GM18861 (cell line): ENCODE measurements around the gene SDS.

Experiments used
- ATAC-seq: cut with Tn5 transposase; IDR thresholded peaks from one replicate; pipeline ENCODE4 v1.9.1; 2021; ENCODE audit not compliant: unreplicated experiment

Gene SDS

DNA sequence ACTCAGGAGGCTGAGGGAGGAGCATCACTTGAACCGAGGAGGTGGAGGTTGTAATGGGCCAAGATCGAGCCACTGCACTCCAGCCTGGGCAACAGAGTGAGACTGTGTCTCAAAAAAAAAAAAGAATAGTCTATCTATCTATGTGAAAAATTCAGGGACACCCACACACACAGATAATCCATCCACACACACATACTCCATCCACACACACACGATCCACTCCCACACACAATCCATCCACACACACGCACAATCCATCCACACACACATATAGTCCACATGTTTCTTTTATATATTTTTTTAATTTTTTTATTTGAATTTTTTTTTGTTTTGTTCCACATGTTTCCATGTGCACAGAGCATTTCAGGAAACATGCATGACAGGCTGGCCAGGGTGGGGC, 3.3 kb downstream of the SDS start:
- ATAC-seq, result no peak

DNA sequence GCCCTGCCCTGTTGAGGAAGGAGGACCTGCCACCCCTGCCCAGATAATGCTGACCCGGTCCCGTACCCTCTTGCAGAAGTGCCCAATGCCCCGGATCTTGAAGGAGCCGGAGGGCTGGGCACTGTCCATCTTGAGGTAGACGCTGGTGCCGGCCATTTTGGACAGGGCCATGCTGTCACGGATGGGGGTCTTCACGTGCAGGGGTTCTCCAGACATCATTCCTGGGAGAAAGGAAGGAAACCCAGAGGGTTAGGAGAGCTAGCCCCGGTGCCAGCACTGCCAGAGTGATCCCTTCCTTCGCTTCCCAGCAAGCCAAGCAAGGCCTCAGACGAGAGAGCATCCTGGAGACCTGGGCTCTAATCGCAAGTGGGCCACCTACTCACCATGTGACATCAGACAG, 4.2 kb downstream of the SDS start:
- ATAC-seq, result no peak

DNA sequence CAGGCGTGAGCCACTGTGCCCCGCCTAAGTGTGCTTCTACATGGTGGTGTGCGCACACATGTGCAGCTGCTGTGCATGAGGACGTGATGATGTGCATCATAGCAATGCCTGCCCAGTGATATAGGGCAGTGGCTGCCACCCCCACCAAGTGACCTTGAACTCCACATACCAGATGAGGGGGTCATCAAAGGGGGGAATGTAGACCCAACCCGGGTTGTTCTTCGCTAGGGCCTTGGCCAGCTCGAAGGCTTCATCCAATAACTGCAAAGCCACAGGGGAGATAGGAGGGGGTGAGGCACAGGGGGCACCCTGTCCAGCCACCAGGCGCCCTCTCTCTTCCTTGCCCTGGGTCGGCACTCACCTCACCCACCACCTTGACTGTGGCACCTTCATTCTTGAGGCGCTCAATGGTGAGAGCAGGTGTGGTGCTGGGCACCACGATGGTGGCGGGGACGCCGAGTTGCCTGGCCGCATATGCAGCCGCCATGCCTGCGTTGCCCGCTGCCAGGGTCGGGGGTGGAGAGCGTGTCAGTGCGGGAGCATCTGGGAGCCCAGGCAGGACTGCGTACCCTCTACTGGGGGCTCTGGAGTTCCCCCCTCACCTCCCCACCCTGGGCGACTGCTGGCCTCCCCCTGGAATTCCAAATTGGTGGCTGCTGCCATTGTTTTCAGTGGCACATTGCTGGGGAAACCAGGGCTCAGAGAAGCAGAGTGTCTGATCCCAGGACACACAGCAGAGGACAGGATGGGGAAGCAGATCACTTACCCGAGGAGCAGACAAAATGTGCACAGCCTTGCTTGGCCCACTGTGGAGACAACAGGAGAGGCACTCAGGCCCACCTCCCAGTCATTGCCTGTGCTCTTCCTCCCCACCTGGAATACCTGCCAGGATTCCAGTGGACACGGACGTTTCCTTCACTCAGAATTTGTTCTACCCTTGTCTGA, 5.1 kb downstream of the SDS start:
- no peak for ATAC-seq

DNA sequence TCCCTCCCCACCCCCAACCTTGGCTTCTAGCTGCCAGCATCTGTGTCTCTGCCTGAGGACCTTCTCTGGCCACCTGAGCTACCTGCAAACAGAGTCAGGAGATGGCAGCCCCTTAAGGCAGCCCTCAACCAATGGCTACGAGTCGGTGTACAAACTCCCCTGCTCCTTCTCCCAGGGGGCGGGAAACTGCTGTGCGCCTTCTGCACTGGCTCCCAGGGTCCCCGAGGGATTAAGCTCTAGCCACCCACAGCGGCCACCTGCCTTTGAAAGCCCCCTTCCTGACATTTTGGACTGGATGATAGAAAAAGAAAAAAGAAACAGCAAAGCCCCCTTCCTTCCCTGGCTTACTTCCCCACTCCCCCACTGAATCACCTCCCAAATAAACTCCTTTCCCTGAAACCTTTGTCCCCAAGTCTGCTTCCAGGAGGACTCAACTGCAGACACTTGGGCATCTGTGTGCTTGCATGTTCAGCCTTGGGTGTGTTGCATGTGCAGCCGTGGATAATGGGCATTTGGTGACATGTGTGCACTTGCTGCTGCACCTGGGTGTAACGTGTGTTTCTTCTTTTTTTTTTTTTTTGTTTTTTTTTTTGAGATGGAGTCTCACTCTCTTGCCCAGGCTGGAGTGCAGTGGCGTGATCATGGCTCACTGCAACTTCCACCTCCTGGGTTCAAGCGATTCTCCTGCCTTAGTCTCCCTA, 6.0 kb downstream of the SDS start:
- no peak for ATAC-seq

DNA sequence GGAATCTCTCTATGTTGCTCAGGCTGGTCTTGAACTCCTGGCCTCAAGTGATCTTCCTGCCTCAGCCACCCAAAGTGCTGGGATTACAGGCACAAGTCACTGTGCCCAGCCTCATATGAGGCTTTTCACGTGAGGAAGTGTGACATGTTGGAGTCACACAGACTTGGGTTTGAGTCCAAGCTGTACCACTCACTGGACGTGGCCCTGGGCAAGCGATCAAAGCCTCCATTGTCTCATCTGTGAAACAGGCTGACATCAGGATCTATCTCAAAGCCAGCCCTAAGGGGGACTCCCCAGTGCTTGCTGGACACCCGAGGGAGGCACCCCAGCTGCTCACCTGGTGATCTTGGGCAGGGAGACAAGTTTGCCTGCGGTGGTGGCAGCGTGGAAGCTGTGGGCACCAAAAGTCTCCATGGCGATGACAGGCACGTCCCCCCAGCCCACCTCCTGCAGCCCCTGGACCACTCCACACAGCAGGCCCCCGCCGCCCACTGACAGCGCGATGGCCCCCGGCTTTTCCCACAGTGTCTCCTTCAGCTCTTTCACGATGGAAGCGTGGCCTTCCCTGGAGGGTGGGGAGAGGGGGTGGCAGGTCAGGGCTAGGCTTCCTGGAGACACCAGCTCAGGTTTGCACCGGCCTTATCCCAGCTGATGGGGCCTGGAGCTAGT, 6.7 kb downstream of the SDS start:
- ATAC-seq, result no peak

DNA sequence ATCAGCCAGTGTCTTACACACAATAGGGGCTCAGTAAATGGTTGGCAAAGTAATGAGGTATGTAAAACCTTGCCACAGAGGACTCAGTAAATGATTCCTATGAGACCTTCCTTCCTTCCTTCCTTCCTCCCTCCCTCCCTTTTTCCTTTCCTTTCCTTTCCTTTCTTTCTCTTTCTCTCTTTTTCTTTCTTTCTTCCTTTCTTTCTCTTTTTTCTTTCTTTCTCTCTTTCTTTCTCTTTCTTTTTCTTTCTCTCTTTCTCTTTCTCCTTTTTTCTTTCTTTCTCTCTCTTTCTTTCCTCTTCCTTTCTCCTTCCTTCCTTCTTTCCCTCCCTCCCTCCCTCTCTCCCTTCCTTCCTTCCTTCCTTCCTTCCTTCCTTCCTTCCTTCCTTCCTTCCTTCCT, 7.5 kb downstream of the SDS start:
- ATAC-seq, result no peak

DNA sequence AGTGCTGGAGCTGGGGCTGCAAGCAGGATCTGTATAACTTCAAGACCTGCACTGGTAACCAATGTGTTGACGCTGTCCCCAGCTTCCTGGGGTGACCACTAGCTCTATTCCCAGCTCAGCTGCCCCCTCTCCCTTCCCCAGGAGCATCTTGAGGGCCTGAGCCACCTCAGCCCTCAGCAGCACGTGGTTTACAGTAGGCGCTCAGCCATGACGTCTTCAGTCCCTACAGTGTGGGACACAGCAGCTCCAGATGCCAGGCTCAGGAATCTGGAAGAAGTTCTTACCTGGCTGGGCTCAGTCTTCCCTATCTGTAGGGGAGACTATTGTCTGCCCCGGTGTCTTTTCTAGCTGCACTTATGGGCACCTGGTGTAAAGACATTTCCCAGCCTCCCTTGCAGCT, 8.6 kb downstream of the SDS start:
- ATAC-seq, result no peak

DNA sequence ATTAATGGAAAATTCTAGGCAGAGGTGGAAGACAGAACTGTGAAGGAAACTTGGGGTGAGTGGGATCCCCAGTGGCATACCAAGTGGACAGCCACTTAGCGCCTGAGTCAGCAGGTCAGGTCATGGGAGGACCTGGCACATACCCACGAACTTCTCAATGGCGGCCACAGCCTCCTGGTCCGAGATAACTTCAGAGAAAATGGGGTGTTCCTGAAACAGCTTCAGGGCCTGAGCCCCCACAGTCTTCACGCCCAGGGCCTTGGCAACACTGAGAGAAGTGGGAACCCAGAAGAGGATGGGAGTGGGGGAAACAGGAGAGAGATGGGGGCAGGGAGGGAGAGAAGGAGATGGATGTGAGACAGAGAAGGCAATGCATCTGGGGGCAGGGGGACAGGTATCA, 9.9 kb downstream of the SDS start:
- no peak for ATAC-seq

DNA sequence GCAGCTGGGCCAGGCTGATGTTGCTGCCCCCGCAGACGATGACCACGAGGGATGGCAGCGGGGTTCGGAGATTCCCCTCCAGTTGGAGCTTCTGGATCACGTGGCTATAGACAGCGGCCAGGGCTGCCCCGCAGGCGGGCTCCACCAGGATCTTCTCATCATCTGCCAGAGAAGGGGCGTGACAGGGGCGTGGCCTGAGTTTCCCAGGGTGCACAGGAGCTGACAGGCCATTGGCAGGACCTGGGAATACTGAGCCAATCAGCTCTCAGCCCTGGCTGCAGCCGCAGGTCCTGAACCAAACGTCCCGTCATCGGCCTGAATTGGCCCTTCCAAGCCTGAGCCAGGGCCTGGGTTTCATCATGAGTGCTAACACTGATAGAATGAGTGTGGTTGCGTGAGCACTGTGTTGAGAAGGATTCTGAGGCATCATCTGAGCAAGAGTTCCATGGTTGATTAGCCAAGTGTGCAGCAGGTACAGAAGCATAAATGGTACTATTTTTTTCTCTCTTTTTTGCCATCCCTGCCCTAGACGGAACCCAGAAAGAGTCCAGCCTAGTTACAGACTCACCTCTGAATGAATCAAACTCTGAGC, 10.6 kb downstream of the SDS start:
- ATAC-seq, result no peak

DNA sequence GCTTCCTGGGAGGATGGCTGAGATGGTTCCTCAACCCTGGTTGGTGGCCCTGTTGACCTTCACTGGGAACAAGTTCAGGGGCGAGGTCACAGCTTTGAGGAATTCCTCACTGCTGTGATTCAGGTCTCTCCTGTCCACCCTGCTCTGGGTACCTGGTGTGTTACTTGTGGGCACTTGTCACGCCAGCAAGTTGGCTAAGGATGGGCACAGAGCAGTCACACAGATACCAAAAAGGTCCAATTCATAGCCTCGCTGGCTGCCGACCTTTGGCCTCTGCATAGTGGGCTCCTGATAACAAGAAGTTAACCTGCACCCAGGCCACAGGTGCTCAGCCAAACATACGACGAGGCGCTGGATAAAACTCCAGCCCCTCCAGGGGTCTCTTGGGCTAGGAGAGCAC, 11.2 kb downstream of the SDS start:
- no peak for ATAC-seq

DNA sequence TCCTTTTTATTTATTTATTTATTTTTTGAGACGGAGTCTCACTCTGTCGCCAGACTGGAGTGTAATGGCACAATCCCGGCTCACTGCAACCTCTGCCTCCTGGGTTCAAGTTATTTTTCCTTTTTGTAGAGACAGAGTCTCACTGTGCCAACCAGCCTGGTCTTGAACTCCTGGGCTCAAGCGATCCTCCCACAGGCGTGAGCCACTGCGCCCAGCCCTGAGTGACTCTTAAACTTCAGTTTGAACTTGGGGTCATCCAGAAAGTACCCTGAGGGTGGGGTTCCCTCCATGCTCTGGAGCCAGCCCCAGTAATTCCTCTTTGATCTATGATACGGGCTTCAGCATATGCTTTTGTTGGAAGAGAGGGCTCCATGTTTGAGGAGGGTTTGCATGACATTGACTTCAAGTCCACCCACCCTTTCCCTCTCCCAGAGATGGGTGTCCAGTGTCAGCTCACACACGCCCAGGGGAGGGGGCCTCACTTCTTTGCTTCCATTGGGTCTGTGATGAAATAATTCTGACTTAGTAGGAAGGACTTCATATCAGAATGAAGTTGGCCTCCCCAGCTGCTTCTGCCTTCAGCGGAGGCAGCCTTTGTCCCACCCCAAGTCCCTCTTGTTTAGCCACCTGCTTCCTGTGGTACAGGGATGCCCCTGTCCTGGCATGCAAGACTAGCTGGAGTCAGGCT, 11.9 kb downstream of the SDS start:
- no peak for ATAC-seq

DNA sequence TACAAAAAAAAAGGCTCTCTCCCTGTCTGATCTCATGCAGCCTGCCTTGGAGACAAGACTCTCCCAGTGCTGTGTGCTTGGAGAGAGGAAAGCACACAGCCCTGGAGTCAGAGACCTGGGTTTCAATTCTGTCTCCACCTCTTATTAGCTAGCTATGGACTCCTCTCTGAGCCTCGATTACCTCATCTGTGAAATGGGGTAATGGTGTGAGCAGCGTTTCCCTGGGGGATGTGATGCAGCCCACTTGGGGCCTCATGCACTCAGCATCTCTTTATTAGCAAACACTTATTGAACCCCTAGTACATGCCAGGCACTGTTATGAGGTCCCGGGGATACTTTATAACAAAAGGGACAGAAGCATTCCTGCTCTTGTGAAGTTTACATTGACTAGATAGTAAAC, 12.5 kb downstream of the SDS start:
- ATAC-seq, result no peak

DNA sequence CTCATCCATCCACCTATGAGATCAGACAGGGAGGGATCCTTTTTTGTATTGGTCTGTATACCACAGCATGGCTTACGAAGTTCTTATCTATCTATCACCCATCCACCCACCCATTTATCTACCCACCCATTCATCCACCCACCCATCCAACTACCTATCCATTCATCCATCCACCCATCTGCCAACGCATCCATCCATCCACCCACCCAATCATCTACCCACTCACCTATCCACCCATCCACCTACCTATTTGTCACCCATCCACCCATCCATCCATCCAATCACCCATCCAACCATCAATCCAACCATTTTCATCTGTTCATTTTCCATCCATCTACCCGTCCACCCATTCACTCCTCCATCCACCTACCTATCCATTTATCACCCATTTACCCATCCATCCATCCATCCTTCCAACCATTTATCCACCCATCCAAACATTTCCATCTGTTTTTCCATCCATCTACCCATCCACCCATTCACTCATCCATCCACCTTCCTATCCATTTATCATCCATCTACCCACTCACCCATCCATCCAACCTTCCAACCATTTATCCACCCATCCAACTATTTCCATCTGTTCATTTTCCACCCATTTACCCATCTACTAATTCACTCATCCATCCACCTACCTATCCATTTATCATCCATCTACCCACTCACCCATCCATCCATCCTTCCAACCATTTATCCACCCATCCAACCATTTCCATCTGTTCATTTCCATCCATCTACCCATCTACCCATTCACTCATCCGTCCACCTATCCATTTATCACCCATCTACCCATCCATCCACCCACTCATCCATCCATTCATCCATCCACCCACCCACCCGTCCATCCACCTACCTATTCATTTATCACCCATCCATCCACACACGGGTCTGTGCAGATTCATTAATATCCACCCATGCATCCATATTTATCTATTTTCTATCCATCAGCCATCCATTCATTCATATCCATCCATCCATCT, 13.3 kb downstream of the SDS start:
- ATAC-seq, result no peak

DNA sequence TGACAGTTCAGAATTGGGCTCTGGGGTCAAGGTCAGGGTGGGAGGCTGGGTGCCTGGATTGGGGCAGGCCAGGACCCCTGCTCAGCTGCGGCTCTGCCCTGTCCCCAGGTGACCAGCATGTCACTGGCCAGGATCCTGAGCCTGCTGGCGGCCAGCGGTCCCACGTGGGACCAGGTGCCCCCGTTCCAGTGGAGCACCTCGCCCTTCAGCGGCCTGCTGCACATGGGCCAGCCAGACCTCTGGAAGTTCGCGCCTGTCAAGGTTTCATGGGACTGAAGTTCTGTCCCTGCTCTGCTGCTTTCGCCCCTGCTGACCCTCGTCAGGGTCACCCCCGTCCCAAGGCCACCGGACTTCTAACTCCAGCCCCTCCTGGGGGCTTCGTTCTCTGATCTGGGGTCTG, 15.3 kb downstream of the SDS start:
- no peak for ATAC-seq

DNA sequence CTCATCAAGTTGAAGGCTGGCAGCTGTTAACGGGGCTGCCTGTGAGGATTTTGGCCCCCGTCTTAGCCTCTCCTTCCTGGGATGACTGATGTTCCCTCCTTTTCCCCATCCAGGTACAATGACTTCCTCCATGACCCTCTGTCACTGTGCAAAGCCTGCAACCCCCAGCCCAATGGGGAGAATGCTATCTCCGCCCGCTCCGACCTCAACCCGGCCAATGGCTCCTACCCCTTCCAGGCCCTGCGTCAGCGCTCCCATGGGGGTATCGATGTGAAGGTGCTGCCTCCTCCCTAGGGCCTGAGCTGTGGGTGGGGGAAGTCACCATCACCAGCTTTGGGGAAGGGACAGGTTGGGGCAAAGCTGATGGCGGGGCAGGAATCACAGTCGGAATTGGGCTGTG, 16.1 kb downstream of the SDS start:
- ATAC-seq, result no peak

DNA sequence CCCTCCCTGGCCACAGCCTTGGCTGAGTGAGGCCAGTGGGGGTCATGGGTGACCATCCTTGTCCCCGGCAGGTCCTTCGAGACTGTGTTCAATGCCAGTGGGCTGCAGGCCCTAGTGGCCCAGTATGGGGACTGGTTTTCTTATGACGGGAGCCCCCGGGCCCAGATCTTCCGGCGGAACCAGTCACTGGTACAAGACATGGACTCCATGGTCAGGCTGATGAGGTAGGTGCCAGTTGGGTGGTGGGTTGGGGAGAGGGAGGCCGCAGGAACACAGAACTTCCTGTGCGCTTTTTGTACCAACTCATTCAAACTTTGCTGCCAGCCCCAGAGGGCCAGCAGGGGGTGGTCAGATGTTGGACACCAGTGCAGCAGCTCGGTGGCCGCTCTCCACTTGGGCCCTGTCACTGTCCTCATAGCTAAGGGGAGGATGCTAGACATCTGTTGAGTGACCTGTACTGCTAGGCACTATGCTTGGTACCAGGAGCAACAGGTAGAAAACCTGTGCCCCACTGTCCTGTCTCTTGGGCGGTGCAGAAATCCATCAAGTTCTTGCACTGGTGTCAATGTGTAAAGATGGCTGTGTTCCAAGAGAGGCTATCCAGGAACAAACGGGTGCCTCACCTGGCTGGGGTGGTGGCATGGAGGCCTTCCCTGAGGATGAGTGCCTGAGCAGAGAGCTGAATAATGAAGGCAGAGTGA, 16.7 kb downstream of the SDS start:
- ATAC-seq, result no peak

DNA sequence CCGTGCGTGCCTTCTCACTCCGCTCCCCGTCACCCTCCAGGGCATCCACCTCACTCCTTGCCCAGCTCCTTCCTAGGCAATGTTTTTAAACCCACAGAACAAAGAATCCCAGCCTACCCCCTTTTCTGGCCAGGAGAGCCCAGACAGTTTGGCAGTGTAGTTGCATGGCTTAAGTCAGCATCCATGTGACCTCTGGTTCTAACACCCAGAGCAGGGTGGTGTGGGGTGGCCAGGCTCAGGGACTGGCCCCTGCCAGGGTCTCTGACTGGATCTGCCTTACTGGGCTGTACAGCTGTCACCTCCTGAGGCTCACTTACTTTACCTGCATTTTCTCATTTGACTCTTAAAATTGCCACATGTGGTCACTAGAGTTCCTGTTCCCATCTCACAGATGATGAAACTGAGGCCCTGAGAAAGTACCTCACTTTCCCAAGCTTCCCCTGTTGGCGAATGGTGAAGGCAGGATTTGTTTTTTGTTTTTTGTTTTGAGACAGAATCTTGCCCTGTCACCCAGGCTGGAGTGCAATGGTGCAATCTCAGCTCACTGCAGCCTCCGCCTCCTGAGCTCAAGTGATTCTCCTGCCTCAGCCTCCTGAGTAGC, 18.3 kb downstream of the SDS start:
- no peak for ATAC-seq

DNA sequence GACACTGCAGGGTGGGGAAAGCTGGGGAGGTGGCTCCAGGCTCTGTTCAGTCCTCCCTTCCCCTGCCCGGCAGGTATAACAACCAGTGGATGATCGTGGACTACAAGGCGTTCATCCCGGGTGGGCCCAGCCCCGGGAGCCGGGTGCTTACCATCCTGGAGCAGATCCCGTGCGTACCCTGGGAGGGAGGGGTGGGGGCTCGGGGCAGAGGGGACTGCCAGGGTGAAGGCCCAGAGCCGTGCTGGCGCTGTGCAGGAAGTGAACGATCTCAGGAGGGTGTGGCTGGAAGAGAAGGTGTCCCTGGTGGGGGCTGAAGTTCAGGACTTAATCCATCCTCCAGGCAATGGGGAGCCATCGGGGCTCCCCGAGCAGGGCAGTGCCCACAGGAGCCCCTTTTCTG, 18.9 kb downstream of the SDS start:
- no peak for ATAC-seq

DNA sequence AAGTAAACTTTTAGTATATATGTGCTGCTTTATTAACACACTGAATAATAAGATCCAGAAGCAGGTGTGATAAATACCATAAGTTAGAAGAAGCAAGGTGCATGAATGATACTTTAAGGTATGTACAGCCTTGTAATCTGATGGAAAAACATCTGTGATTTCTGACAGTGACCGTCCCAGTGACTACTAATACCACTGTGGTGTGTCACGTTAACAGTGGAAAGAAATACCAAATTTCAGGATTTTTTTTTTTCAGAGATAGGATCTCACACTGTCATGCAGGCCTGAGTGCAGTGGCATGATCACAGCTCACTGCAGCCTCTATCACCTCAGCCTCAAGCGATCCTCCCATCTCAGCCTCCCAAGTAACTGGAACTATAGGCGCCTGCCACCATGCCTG, 21.5 kb downstream of the SDS start:
- ATAC-seq, result no peak
